IgD-negative memory B cell (primary cell): Measurements from ENCODE around the gene ZNF723. TPM values are rescaled to one million over a fixed set of nuclear protein-coding genes. Genes with fewer than 3 reads are reported as not detected.

Source experiments
- polyA plus RNA-seq: library from polyadenylated mRNA; unstranded; fragments of 300-500 nt; fragmentation: Illumina TruSeq; gene quantifications from one replicate; pipeline ENCODE4 v1.2.3, GENCODE V29; 2021

ZNF723 gene
- polyA plus RNA-seq, 1 donor from 2014 or later: not detected

Other genes starting within 250 kb of the ZNF723 start
- 0.11 TPM for gene ZNF492, start 198.0 kb upstream of the ZNF723 start, polyA plus RNA-seq
- not detected for gene ZNF99, start 48.1 kb upstream of the ZNF723 start, polyA plus RNA-seq
- not detected for gene ZNF728, start 170.9 kb downstream of the ZNF723 start, polyA plus RNA-seq